Stimulated activated CD8-positive, alpha-beta memory T cell treated with anti-CD3 and anti-CD28 coated beads, Interleukin-7, amount 100 ng/mL, for 48 hours (primary cell): Measurements from ENCODE around the gene SIAH1.
"Not testable (repeated sequence)": the region's sequence is repeated elsewhere in the genome, so short reads cannot be mapped to it uniquely, and the experiment has no call there.

Source experiments
- DNase-seq, 2 donors: peaks; one replicate each; pipeline ENCODE4 v3.0.0-alpha.2; 2020; ENCODE audit warnings: low read depth in 1 of 2; ENCODE audit errors: extremely low read depth in 1 of 2

Gene SIAH1

GRCh38 chr16:48393485-48394354 lies 8.5 kb upstream of the SIAH1 start:
- no peak for DNase-seq

GRCh38 chr16:48392407-48392806 lies 7.2 kb upstream of the SIAH1 start:
- no peak for DNase-seq

GRCh38 chr16:48386559-48387312 lies 1.5 kb upstream of the SIAH1 start:
- no peak for DNase-seq

GRCh38 chr16:48384520-48385252 lies 527 bp downstream of the SIAH1 start:
- peak in 1 of 2 donors; percentile 27 for DNase-seq

GRCh38 chr16:48383877-48384519 lies 1.2 kb downstream of the SIAH1 start:
- DNase-seq: no peak

GRCh38 chr16:48383009-48383876 lies 2.0 kb downstream of the SIAH1 start:
- DNase-seq: no peak

- DNase-seq: no peak
Measured at GRCh38 chr16:48382131-48382530, 3.1 kb downstream of the SIAH1 start.

GRCh38 chr16:48381201-48381600 lies 4.0 kb downstream of the SIAH1 start:
- no peak for DNase-seq

- DNase-seq: no peak
Measured at GRCh38 chr16:48378836-48379235, 6.4 kb downstream of the SIAH1 start.

GRCh38 chr16:48378276-48378675 lies 6.9 kb downstream of the SIAH1 start:
- no peak for DNase-seq

GRCh38 chr16:48377301-48377700 lies 7.9 kb downstream of the SIAH1 start:
- not testable (repeated sequence) for DNase-seq

GRCh38 chr16:48374255-48374654 lies 11.0 kb downstream of the SIAH1 start:
- DNase-seq: no peak

GRCh38 chr16:48373258-48374029 lies 11.8 kb downstream of the SIAH1 start:
- DNase-seq: no peak

- no peak for DNase-seq
Measured at GRCh38 chr16:48372744-48373143, 12.5 kb downstream of the SIAH1 start.

- DNase-seq: no peak
Measured at GRCh38 chr16:48371393-48371780, 13.8 kb downstream of the SIAH1 start.

- not testable (repeated sequence) for DNase-seq
Measured at GRCh38 chr16:48370668-48371392, 14.4 kb downstream of the SIAH1 start.

GRCh38 chr16:48370229-48370628 lies 15.0 kb downstream of the SIAH1 start:
- DNase-seq: no peak

GRCh38 chr16:48369765-48370164 lies 15.4 kb downstream of the SIAH1 start:
- no peak for DNase-seq
